GM18505 (cell line): ENCODE data around the gene PLEKHM3.
"Not testable (repeated sequence)": the region's sequence is repeated elsewhere in the genome, so short reads cannot be mapped to it uniquely, and the experiment has no call there.

Experiments used
- ATAC-seq: cut with Tn5 transposase; IDR thresholded peaks from one replicate; pipeline ENCODE4 v1.9.1; 2021; ENCODE audit not compliant: unreplicated experiment
- POLR2A ChIP-seq: IDR thresholded peaks from 4 replicates; pipeline ENCODE4 v1.6.1; 2011; ENCODE audit warnings: borderline replicate concordance; ENCODE audit not compliant: insufficient read depth, insufficient read length; ENCODE audit errors: extremely low read depth

PLEKHM3 gene

GRCh38 chr2:208020253-208020652 is 5.1 kb downstream of the PLEKHM3 start:
- no peak for TF ChIP-seq POLR2A

GRCh38 chr2:208018124-208018712 is 7.1 kb downstream of the PLEKHM3 start:
- not testable (repeated sequence) for ATAC-seq

More at GRCh38 chr2:208020253-208020652, 5.1 kb downstream of the PLEKHM3 start:
- ATAC-seq, result no peak

GRCh38 chr2:208017721-208018120 is 7.6 kb downstream of the PLEKHM3 start:
- ATAC-seq, result no peak
- no peak for TF ChIP-seq POLR2A

GRCh38 chr2:208015475-208015874 is 9.9 kb downstream of the PLEKHM3 start:
- no peak for TF ChIP-seq POLR2A
- ATAC-seq, result no peak

GRCh38 chr2:208013285-208014178 is 11.8 kb downstream of the PLEKHM3 start:
- no peak for ATAC-seq
- no peak for TF ChIP-seq POLR2A

GRCh38 chr2:208012449-208012848 is 12.9 kb downstream of the PLEKHM3 start:
- no peak for TF ChIP-seq POLR2A
- ATAC-seq, result no peak

GRCh38 chr2:208010506-208010905 is 14.8 kb downstream of the PLEKHM3 start:
- ATAC-seq, result no peak
- TF ChIP-seq POLR2A, result no peak

GRCh38 chr2:208006833-208007232 is 18.5 kb downstream of the PLEKHM3 start:
- ATAC-seq, result no peak
- no peak for TF ChIP-seq POLR2A

- no peak for TF ChIP-seq POLR2A
- no peak for ATAC-seq
These were observed 19.0 kb downstream of the PLEKHM3 start for GRCh38 chr2:208006337-208006736.

- no peak for TF ChIP-seq POLR2A
- no peak for ATAC-seq
These were observed 23.4 kb downstream of the PLEKHM3 start for GRCh38 chr2:208001924-208002323.

GRCh38 chr2:208000701-208001395 is 24.5 kb downstream of the PLEKHM3 start:
- no peak for TF ChIP-seq POLR2A

GRCh38 chr2:207996848-207997247 is 28.5 kb downstream of the PLEKHM3 start:
- no peak for ATAC-seq
- no peak for TF ChIP-seq POLR2A

More at GRCh38 chr2:208000701-208001395, 24.5 kb downstream of the PLEKHM3 start:
- no peak for ATAC-seq

- no peak for ATAC-seq
- no peak for TF ChIP-seq POLR2A
These were observed 29.4 kb downstream of the PLEKHM3 start for GRCh38 chr2:207995887-207996286.
